ENCODE results near the gene INKA2.

INKA2 gene

DNA sequence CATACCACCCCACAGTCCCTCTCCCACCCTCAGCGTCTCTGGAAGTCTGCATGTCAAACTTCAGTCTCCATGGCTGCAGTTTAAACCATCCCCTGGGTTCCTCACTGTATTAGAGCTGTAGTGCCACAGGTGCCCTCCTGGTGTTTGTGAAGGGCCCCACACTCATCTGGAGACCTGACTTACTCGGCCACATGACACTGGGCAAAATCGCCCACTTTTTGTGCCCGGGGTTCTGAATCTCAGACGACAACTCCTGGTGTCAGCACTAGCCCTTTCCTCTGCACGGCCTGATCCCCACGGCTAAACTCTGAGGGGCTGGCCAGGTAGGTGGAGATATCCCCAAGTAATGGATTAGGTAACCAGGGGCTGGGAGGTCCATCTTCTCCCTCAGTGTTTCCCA, 6.5 kb downstream of the INKA2 start:
- DNase-seq (ENCODE audit: low read depth) = no peak

DNA sequence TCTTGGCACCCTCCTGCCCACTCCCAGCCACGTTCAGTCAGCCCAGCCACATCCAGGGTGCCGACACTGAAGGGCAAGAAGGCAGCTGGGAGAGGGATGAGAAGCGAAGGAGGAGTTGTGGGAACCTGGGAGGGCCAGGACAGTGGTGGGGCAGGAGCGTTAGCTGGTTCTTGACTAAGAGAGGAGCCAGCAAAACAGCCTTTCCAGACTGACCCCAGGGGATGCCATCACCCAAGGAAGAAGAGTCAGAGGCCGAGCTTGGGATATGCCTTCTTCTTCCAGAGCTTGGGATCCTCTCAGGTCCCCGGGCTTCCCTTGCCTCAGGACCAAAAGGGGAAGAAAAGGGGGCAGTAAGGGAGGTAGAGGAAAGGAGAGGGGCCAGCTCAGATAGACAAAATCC, 7.2 kb downstream of the INKA2 start:
- no peak for DNase-seq (ENCODE audit: low read depth)

DNA sequence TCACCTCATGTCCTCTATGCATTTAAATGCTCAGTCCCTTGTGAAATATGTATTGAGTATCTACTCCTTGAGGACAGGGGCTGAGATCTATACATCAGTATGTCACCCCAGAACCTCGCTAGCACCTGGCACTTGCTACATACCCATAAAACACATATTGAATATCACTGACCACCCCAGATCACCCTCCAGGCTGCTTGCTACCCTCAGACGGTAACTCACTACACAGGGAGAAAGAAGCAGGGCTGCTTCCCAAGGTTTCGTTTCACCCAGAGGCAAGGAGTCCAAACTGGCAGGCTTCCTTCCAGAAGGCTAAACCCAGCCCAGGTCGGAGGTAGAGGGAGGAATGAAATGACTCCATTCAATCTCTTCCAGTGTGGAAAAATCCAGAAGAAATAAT, 8.5 kb downstream of the INKA2 start:
- no peak for DNase-seq (ENCODE audit: low read depth)

DNA sequence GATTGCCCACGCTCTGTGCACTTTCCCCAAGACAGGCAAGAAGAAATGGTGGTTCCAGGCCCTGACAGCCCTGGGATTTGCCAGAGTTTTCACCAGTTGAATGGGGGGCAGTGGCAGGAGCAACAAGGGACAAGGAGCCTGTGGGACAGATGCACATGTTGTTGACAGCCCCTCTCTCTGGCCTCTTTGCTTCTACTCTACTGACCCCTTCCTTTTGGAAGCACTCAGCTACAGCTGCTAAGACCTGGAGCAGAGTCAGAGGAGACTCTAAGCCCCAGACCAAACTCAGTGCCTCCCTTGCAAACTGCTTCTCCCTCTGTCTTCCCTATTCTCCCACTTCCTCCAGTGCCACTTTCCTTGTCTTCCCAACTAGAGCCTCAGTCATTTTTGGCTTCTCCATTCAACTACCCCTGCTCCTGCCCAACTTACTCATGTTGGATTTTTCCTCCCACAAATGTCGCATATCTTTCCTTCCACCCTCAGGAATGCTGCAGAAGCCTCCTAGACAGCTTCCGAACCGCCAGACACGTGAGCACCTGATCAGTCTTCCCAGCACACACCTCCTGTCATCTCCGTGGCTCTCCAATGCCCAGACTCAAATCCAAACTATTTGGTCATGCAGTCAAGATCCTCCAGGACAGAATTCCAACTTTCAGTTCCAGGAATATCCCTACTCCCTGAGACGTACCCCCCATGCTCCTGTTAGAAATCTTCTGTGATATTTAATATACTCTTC, 9.1 kb downstream of the INKA2 start:
- no peak for DNase-seq (ENCODE audit: low read depth)

DNA sequence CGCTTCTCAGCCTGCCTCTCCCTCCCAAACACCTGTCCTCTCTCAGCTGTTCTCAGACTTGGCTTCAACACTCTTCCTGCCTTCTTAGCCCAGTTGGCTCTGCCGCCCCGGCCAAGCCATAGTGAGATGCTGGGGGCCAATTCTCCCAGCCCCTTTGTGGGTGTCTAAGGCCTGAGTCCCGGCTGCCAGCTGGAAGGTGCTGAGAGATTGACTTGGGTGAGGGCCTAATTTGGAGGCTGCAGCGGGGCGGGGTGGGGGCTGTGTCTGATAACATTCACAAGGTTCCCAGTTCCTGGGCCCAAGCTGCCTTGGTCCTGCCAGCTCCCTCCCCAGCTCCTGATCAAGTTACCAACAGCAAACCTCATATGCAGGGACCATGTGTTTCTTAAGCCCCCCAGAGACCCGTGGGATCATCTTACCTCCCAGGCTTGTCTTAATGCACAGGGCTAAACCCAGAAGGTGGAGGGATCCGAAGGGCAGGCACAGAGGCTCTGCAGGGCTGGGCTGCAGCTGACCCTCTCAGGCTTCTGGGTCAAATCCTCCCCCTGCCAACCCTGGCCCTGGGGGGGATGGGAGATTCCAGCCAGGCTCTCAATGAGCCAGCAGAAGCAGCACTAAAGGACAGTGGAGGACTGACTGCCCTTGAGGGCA, 9.8 kb downstream of the INKA2 start:
- DNase-seq (ENCODE audit: low read depth) = no peak

DNA sequence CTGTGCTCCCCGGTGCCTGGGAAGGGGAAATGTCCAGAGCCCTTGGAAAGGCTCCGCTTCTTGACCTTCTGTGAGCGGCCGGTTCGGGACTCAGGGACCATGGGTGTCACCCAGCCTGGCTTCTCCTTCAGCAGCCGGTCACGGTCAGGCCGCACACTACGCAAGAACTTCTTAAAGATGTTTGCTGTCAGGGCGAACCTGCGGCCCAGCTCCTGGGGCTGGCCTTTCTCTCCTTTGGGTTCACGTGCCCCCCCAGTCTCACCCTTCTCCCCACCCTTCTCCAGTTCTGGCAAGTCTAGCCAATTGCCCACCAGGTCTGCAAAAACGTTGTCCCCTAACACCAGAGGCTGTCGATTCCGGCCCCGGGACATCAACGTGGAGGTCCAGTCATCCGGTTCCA, 12.1 kb downstream of the INKA2 start:
- DNase-seq (ENCODE audit: low read depth) = no peak

DNA sequence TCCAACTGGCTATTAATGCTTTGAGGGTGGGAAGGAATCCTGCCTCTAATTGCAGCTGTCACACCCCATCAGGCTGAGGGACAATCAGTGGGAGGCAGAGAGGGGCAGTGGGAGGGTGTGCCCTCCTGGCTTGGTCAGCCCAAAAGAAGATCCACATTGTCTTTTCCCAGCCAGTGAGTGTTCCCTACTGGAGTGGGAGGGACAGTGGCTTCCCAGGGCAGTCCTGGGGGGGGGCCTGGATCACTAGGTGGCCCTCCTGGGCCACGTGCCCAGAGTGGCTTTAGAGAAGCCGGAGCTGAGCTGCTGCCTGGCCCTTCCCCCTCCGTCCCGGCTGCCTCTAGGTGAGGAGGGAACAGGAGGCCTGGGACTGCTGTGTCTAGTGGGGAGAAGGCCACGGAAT, 14.0 kb downstream of the INKA2 start:
- no peak for DNase-seq (ENCODE audit: low read depth)

DNA sequence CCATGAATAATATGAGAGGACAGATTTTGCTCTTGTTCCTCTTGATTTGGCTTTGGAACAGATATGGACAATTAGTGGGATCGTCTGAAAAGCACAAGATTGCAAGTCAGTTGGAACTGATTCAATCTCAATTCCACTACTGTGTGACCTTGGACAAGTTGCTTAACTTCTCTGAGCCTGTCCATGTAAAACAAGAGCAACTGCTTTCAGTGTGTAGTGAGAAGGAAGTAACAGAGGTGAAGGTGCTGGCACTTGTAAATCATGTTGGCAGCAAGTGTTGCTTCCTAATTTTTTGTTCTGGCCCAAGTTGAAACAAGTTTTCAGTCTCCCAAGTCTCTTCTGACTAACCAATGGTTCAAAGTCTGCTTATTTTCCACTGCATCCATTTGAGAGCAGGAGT, 15.3 kb downstream of the INKA2 start:
- no peak for DNase-seq (ENCODE audit: low read depth)

DNA sequence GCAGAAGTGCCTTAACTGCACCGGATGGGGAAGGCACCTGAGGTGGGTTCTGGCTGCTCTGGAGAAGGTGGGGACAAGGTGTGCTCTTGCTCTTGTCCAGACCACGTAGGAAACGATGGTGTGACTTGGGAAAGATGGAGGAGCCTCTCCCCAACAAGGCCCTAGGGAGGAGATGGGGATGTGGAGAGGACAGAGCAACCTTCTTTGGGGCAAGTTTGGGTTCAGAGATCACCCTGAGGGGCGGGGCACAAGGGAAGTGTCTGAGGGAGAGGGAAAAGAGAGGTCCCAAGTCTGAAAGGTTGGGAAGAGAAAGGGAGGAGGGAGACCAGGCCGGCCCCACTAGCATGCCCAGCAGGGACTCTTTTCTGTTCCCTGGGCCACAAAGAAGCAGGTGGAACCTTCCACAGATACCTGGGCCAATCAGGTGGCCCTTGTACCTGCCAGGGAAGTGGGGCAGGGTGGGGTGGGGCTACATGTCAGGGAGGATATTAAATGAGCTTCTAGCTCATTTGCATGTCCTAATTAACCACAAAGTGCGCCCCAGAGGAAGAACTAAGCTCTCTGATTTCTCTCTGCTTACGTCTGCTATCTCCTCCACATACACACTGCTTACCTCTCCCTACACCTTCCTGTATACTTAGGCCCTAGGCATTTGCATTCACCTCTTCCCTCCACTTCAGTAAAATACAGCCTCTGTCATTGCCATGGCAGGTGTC, 15.9 kb downstream of the INKA2 start:
- no peak for DNase-seq (ENCODE audit: low read depth)

DNA sequence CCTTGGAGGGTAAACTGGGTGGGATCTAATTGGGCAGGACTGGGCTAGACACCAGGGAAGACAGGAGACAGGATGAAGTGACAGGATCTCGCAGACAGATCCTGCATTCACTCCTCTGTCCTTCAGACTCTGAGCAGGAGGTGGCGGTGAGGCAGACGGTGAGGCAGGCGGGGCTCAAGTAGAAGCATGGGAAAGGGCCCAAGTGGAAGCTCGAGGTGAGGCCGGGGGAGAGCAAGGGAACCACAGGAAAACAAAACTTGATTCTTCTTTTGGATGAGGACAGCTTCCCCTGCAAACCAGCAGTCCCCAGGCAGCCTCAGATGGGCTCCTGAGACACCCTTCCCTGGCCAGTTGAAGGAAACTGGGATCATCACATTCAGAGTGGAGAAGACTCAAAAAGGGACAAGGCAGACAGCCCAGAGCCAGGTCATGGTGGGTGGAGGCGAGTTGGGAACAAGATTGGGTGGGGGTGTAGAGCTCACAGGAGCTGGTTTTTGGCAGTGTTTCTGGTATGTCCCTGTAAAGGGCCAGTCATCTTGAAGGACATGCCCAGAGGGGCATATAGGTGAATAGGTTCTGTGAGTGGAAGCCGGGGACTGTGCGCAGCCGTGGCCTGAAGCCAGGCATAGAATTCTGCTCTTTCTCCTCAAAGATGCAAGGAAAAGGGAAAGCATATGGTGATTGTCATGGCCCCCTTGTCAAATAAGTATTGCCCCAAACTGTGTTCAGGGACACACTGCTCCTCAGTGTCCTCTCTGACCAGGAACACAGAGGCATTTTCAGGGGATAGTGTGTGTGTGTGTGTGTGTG, 18.0 kb downstream of the INKA2 start:
- DNase-seq (ENCODE audit: low read depth) = no peak

DNA sequence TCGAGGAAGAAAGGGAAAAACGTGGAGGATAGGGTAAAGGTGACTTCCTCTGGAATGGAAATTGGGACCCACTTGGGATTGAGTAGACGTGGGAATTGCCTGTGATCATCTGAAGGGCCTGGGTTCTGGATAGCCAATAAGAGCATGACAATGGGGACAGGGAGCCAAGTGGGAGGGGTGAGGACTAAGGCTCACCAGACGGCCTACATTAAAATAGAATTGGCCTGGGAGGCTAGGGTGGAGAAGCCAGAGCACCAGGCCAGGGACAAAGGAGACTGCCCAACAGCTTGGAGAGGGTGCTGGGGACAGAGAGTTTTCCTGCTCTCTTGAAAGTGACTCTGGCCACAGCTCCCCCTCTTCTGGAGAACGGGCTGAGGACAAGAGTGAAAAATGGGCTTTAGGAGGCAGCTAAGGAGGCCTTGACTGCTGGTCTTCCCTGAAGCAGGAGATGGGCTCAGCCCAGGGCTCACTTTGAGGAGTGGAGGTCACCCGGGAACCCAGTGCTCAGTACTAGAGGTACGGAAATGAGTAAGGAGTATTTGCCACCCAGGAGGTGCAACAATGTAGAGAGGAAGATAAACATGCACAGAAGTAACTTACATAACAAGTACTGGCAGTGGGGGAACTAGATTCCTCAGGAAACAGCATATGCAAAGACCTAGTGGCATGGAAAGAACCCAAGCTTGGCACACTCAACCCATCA, 18.8 kb downstream of the INKA2 start:
- DNase-seq (ENCODE audit: low read depth) = no peak

DNA sequence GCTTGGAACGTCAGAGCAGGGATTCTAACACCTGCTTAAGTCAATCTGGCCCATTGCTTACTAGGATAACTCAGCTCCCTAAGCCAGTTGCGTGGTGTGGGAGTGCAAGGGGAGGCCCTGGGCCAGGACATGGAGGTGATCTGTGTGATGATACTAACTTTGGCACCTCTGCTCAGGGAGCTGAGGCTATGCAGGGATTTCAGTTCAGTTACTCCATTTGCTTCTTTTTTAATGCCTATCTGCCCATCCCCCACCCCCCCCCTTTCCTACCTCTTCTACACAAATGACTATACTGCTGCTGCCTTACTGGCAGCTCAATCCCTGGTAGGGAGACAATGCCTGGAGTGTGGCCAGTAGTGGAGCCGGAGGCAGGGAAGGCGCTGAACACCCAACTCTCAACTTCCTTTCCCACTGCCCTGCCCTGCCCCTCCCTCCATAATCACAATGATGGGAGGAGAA, 19.5 kb downstream of the INKA2 start:
- no peak for DNase-seq (ENCODE audit: low read depth)

DNA sequence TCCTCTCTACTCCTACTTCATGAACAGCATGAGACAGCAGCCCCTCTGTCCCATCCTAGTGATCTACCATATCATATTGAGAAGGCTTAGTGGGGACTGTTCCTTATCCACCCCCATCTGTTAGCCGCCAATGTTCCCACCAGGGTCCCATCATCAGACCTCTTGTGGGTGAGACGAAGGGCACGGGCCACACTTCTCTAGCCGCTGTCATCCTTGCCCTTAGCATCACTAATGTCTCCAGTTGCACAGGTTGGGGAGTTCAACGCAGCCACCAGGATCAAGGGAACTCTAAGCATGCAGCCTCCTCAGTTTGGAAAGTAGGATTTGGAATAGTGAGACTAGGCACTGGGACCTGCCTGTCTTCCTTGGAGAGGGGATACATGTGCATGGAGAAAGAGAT, 20.1 kb downstream of the INKA2 start:
- DNase-seq (ENCODE audit: low read depth) = no peak

DNA sequence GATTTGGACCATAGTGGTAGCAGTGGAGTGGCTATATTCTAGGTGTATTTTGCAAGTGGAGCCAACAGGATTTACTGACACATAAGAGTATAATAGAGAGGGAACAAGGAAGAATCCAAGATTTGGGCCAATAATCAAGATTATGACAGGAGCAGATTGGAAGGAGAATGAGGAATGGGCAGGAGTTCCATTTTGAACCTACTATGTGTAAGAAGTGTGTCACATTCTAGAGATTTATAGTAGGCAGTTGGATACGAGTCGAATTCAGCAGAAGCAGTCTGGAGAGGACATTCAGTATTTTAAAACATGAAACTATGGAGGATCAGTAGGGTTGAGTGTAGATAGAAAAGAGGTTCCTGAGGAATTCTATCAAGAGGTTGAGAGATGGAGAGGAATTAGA, 21.7 kb downstream of the INKA2 start:
- no peak for DNase-seq (ENCODE audit: low read depth)

DNA sequence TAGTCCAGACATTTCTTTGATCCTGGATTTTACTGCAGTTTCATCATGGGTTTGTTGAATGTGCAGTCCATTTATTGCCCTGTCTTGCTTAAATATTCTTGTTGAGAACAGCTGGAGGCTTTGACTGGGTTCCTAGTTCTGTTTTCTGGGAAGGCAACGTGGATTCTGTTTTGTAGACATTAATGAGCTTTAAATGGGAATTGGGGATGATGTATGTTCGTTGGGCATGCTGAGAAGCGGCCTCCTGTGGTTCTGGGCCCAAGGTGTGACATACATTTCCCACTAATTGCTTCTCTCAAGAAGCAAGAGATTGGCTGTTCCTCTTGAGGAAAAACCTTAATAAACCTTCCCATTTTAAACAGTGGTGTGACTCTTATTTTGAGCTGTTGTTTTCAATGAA, 22.9 kb downstream of the INKA2 start:
- no peak for DNase-seq (ENCODE audit: low read depth)

DNA sequence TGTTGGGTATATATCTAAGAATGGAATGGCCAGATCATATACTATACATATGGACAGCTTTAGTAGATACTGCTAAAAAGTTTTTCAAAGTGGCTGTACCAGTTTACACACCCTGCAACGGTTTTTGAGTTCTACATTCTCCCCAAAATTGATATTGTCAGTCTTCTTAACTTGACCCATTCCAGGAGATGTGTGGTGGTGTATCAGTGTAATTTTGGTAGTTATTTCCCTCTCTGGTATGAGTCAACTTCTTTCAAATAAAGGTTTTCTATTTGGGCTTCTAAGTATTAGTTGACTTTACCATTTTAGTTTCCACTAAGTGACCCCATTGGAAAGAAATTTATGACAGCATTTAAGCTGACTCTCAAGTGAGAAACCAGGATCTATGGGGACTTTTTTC, 29.2 kb downstream of the INKA2 start:
- no peak for DNase-seq (ENCODE audit: low read depth)

DNA sequence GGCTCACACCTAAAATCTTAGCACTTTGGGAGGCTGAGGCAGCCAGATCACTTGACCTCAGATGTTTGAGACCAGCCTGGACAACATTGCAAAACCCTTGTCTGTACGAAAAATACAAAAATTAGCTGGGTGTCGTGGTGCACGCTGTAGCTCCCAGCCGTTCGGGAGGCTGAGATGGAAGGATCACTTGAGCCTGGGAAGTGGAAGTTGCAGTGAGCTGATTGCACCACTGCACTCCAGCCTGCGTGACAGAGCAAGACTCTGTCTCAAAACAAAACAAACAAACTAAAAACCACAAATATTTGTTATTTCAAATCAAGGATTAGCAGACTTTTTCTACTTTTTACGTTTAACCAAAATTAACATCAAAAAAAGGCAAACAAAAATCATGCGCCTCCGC, 31.3 kb downstream of the INKA2 start:
- DNase-seq (ENCODE audit: low read depth) = no peak

DNA sequence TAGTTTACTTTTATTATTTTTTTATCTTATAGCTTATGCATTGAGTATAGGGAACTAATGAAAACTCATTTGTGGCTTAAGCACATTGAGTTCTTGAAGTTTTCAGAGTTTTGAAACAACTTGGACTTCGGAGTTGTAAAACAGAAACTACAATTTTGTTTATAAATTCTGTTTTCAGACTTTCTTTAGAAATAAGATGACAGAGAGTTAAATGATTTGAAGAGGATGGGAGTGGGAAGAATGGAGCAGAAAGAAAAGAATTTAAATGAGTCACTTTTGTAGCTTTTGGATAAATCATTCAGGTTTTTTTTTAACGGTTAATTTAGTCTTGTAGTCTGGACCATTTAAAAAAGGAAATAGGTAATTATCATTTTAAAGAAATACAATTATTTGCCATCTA, 32.3 kb downstream of the INKA2 start:
- DNase-seq (ENCODE audit: low read depth) = no peak

DNA sequence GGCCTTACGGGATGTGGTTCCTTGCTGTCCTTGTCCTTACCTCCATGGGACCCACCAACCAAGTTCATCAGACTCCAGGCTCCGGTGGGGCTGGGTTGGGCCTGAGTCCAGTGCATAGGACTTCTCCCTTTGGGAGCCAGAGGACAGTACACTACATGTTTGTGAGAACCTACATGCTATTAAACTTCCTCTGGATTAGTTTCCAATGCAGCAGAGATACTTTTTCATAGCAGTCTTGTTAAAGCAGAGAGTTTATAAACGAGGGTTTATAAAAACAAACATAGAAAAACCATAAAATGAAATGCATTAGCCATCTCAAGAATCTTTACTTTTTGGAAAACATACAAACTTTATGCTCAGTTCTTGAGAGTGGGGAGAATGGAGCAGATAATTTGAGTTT, 33.4 kb downstream of the INKA2 start:
- DNase-seq (ENCODE audit: low read depth) = no peak

DNA sequence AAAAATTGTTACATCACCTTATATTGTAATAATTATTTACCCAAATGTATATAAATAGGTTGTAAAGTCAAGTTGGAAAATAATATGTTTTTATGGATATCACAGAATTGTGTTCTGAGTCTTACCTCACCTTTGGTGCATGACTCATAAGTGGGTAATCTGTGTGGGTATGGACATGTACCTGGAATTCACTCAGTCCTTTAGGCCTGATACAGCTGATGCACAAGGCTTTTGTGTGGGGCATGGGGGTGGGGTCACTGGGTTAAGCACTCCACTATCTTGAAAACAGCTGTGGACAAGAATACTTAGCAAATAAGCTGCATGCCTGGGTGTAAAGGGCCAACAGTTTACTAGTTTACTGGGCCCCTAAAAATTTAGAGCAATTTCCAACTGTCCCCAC, 34.4 kb downstream of the INKA2 start:
- no peak for DNase-seq (ENCODE audit: low read depth)

DNA sequence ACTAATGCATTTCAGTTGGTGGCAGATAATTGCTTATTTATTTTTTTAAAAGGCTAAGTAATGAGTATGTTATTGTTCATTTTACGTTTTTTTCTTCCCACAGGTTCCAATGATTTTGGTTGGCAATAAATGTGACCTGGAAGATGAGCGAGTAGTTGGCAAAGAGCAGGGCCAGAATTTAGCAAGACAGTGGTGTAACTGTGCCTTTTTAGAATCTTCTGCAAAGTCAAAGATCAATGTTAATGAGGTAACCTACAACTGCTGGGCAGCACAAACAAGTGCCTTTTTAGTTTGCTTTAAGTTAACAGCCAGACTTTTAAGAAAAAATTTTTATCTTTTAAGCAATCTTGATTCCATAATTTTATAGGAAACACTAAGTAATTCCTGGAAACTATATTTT, 35.0 kb downstream of the INKA2 start:
- DNase-seq (ENCODE audit: low read depth) = no peak

DNA sequence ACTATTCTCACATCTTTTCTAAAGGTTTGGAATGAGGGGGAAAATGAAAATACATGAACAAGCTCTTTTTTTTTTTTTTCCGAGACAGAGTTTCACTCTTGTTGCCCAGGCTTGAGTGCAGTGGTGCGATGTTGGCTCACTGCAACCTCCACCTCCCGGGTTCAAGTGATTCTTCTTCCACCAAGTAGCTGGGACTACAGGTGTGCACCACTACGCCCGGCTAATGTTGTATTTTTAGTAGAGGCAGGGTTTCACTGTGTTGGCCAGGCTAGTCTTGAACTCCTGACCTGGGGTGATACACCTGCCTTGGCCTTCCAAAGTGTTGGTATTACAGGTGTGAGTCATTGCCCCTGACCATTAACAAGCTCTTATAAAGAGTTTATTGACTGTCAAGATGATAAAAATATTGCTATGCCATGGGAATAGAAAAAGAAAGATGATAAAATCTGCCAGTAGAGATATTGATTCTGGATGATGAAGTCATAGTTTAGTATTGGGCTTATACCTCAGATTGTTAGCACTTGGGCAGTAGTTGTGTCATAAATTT, 36.6 kb downstream of the INKA2 start:
- DNase-seq (ENCODE audit: low read depth) = no peak

All from activated T-cell treated with anti-CD3 and anti-CD28 coated beads for 48 hours (primary cell).